IPS DF 4.7 (cell line): ENCODE data around the gene CCDC12.

Experiments used
- DNase-seq: peaks from one replicate; pipeline ENCODE4 v3.0.0-alpha.2; 2013; ENCODE audit warnings: low spot score; ENCODE audit errors: extremely low read depth

CCDC12 gene

DNA sequence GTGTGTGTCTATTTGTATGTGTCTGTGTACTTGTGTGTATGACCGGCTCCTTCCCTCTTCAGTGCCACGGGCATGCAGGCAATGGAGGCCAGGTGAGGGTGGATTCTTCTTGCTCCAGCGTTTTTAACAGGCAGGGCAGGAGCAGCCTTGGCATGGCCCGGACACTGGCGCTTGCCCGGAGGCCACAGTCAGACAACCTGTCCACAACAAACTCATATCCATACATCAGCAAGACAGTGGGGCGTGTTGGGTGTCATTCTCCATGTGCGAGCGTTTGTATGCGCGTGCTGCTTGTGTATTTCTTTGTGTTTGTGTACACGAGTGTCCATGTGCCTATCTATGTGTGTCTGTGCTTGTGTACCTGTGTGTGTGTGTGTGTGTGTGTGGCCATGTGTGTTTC, 69.3 kb downstream of the CCDC12 start:
- DNase-seq: no peak

DNA sequence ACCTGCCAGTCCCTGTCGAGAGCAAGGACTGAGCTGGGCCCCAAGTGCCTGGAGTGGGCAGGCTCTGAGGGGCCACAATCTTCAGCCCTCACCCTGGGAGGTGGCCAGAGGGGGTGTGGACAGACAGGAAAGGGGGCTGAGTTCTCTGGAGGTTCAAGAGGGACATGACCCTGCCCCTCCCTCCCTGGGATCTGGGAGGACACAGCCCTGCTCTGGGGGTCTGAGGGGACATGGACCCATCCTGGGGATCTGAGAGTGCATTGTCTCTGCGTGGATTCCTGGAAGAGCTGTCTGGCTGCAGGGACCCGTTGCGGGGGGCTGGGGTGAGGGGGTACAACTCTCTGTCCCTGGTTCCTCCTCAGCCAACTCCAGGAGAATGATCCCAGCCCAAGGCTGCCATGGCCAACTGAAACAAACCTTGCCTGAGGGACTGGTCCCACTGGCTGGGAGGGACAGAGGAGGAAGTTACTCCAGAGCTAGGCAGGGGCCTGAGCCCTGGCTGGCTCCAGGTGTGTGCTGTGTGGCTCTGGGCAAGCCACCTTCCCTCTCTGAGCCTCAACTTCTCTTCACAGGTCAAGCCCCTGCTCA, 70.0 kb downstream of the CCDC12 start:
- DNase-seq: no peak

DNA sequence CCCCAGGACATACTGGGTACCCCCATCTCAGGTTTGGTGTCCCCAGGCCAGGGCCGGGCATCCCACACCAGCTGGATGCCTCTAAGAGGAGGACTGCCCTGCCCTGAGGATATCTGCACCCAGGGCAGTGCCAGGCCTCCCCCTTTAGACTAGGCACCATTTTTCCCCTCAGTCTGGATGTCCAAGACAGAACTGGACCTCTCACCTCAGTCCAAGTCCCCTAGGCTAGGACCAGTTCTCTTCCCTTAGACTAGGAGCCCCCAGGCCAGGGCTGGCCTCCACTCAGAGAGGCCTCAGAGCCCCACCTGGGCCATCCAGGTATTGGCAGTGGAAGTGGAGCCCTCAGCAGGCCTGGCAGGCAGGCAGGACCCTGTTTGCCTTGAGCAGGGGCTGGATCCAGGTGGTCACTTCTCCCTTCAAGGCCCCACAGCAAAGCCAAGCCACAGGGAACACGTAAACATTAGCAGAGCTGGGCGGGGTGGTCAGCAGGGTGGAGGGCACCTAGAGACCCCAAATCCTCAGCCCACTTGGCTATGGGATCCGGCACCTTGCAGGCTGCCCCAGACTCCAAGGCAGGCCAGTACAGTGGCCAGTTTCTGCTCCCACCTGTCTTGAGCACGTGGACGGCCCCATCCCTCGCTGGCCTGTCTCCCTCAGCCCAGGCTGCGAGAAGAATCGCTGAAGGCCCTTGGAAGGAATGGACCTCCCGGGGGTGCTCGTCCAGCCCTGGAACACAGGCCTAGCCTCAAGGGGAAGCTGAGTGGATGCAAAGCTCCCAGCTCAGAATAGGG, 70.7 kb downstream of the CCDC12 start:
- DNase-seq: no peak

DNA sequence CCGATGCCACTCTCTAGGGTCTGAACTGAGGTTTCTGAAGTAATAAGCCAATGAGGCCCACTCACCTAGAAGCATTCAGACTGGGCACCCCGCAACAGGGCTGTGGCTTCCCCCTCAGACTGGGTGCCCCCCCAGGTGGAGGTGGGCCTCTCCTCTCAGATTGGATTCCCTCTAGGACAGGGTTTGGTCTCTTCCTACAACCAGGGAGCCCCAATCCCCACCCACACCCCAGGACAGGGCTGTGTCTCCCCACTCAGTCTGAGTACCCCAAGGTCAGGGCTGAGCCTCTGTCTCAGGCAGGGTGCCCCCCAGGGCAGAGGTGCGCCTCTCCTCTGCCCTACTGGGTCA, 71.4 kb downstream of the CCDC12 start:
- no peak for DNase-seq

DNA sequence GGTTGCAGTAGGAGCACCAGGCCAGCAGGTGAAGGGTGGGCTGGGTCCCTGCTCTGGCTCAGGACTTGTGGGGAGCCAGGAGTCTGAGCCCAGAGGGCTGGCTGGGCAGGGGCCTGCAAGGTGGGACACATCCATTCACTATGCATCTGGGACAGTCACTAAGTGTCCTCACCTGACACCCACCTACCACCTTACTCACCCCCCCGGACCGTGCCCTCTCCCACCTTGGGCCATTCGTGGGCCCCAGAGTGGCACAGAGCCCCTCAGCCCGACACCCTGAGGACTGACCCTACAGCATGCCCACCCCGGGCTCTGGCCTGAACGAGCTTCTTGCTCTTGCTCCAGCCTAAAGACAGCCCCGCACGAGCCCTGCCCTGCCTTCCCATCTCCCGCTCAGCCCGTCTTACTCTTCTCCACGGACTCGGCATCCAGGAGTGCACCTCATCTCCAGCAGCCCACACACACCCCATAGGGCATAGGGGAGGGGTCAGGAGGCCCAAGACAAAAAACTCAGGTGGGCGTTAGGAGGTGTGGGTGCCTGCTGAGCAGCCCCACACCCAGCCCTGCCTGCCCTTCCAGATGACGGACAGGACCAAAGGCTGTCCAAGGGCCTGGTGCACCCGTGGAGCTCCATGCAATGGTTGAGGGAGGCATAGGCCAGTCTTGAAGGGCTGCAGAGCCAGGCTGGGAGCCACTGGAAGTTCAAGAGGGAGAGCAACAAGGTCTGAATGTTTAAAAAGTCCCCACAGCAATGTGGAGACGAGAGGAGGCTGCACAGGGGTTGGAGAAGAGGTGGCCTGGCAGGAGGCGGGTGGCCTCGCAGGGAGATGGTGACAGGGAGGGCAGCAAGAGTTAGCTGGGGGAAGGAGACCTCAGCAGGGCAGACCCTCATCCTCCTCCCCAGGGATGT, 72.0 kb downstream of the CCDC12 start:
- DNase-seq: no peak

DNA sequence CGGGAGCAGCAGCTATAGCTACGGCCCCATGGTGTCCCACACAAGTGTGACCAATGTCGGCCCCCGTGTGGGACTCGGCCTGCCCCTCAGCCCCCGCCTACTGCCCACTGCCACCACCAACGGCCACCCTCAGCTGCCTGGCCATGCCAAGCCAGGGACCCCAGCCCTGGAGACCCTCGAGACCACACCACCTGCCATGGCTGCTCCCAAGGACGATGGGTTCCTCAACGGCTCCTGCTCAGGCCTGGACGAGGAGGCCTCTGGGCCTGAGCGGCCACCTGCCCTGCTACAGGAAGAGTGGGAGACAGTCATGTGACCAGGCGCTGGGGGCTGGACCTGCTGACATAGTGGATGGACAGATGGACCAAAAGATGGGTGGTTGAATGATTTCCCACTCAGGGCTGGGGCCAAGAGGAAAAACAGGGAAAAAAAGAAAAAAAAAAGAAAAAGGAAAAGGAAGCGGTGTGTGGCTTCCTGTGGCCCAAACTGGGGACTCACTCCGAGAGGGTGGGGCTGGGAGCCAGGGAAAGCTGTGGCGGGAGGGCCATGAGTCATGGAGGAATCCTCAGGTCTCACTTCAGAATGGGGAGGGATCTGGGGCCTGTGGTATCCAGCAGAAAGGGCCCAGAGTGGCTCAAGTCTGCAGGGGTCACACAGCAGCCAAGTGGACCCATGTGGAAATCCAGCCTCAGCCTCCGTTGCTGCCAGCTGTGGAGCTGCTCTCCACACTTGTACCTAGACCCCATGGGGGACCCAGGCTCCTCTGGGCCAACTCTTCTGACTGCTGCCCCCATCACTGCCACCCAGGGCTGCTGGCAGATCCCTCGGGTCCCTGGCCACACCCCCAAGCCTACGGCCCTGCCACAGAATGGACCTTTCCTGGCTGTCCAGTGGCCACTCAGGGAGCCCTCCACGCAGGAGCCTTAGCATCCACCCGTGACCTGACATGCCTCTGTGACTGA, 72.9 kb downstream of the CCDC12 start:
- no peak for DNase-seq

DNA sequence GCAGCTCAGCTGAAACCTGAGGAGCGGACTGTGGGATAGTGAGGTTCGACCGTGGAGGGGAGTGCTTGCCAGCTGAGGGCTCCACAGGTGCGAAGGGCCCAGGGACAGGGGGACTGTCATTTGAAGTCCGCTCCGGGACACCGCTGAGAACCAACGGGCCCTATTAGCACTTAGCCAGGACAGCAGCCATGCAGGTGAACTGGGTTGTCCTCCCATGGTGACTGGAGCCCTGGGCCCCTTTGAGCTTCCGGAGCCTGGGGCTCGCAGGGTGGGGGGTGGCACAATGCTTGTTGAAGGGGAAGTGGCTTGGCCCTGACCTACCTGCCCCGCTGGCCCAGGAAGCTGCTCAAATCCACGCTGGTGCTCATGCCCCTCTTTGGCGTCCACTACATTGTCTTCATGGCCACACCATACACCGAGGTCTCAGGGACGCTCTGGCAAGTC, 74.3 kb downstream of the CCDC12 start:
- DNase-seq: no peak

DNA sequence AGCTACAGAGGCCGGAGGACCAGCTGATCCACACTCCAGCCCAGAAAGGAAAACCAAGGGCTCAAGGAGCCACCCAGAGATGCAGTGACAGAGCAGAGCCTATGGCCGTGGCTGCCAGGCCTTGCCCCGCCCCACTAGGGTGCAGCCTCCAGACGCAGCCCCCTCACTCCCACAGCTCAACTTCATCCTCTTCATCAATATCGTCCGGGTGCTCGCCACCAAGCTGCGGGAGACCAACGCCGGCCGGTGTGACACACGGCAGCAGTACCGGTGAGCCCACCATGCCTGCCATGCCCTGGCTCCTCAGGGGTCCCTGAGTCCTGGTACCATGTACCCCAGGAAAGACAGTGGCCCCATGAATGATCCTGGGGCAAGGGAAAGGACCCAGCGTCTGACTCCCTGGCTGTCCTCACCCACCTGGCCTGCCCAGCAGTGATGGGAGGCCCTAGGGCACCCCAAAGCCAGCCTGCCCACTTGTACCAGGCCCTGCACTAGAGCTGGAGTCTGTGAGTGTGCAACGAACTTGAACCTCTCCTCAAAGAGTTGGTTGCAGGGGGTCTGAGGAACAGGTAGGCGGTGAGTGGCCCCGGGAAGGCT, 74.9 kb downstream of the CCDC12 start:
- DNase-seq: no peak

DNA sequence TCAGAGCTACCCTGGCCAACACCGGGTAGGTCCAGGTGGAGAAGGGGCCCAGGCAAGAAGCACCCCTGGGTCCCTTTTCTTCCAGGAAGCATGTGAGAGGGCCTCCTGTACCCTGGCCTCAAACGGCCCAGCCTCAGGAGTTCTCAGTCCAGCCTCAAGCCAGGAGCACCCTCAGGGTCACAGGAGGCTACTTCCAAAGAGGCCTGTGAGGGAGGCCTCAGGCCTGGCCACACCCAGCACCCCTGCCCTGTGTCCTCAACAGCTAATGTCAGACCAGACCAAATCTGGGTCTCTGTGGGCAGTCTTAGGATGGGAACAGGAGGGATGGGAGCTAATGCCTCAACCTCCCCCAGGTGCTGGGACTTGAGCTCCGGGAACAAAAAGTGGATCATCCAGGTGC, 75.5 kb downstream of the CCDC12 start:
- DNase-seq: no peak

DNA sequence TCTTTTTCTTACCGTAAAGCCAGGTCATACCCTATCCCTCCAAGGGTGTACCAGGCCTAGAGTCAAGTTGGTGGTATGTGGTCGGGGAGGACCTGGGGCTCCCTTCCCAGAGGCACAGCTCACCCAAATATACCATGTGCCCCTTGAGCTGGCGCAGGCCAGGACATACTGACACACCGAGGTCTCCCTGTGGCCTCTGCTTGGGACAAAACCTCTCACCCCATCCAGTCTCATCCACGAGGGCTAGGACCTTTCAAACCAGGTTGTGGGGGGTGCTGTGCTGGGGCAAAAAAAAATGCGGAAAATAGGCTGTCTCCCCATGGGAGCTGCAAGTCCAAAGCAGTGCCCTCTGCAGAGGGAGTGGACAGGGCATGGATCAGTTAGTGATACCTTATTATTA, 76.2 kb downstream of the CCDC12 start:
- no peak for DNase-seq

DNA sequence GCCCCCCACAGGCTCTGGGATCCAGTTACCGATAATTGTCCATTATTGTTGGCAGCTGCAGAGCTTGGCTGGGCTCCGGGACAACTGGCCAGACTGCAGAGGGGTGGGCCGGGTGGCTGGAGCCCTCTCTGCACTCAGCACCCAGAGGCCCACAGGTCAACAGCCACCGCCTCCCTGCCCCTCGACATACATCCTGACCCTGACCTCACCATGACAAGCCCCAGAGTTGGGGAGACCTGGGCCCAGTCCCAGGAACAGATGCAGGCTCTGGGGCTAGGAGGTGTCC, 76.6 kb downstream of the CCDC12 start:
- no peak for DNase-seq

DNA sequence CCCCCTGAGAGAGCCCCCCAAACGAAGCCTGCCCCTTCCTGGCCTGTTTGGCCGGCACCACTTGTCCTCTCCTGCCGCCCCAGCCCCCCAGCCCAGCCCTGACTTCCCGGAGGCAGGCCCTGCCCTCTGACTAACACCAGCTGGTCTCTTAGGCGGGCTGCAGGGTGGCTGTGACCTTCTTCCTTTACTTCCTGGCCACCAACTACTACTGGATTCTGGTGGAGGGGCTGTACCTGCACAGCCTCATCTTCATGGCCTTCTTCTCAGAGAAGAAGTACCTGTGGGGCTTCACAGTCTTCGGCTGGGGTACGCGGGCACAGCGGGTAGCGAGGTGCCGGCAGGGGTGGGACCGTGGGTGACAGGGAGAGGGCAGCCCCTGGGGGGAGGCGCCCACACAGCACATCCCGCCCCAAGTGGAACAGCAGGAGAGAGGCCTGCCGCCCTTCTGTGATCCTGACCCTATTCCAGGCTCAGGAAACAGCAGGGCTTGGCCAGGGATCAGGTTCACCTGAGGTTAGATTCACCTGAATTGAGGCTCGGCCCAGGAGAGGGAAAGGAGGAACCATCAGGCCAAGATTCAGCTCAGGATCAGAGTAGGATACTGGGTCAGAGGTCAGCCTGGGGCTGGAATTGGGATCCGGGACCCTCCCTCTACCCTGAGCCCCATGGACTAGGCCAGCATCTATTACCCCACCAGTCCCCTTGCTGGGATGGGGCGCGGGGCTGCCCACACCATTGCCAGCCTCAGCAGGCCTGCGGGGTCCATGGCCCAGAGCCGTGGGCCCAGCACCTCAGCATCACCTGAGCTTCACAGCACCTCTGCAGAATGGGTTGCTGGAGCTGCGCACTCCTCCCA, 77.2 kb downstream of the CCDC12 start:
- DNase-seq: no peak

DNA sequence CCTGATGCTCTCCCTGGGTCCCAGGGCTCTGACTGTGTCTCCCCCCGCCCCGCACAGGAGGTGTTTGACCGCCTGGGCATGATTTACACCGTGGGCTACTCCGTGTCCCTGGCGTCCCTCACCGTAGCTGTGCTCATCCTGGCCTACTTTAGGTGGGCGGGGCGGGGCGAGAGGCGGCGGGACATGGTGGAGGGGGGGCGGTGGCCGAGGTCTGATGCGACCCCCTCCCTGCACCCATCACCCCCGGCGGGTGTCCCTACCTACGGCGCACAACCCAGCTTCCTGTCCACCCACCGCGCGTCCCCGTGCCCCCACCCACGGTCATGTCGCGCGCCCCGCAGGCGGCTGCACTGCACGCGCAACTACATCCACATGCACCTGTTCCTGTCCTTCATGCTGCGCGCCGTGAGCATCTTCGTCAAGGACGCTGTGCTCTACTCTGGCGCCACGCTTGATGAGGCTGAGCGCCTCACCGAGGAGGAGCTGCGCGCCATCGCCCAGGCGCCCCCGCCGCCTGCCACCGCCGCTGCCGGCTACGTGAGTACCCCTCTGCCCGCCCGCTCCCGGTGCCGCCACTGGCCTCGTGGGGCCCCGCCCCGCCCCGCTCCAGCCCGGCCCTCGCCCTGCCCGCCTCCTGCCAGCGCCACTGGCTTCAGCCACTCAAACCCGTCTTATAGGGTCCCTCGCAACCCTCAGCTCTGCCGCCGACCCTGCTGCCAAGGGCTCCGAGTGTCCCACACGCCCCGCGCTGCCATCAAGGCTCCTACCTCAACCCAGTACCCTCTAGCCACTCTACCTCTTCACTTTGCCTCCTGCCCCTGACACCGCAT, 78.0 kb downstream of the CCDC12 start:
- DNase-seq: no peak

DNA sequence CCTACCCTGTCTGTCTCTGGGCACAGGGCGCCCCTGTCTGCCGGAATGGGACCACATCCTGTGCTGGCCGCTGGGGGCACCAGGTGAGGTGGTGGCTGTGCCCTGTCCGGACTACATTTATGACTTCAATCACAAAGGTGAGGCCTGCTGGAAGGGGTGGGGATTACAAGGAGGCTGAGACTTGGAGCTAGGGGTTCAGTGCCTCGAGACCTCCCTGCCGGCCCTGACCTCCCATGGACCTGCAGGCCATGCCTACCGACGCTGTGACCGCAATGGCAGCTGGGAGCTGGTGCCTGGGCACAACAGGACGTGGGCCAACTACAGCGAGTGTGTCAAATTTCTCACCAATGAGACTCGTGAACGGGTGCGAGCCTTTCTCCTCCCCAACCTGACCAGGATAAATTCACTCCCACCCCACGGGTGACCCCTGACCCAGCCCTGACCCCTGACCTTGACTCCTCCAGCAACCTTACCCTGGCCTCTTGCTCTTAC, 78.7 kb downstream of the CCDC12 start:
- no peak for DNase-seq

DNA sequence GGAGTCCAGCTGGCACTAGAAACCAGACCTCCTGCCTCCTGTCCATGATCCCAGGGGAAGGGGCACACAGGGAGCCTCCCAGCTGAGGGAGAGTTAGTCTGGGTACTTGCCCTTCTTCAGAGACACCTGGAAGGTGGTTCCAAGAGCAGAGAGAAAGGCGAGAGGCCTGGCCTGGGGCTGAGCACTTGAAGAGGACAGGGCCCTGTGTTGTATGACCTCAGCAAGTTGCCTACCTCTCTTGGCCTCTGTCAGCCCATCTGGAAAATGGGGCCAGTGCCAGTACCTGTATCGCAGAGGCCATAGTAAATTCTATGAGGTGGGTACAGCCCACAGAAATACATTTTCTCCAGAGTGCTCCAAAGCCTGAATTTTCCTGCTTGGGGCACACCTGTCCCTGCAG, 79.5 kb downstream of the CCDC12 start:
- no peak for DNase-seq

DNA sequence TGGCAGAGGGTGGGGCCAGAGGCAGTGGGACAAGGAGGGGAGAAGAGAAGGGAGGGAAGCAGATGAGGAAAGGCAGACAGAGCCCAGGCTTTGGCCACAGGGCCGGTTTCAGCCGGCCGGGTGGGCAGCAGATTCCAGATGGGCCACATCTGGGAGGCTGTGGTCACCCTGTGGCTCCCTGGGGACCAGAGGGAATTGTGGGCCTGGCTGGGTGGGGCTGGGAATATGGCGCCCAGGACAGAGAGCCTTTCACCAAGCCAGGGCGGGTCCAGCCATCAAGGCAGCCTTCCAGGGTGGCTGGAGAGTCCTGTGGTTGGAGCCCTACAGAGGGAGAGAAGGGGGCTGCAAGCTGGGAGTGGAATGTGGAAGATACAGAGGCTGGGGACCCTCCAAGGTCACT, 80.2 kb downstream of the CCDC12 start:
- DNase-seq: no peak

DNA sequence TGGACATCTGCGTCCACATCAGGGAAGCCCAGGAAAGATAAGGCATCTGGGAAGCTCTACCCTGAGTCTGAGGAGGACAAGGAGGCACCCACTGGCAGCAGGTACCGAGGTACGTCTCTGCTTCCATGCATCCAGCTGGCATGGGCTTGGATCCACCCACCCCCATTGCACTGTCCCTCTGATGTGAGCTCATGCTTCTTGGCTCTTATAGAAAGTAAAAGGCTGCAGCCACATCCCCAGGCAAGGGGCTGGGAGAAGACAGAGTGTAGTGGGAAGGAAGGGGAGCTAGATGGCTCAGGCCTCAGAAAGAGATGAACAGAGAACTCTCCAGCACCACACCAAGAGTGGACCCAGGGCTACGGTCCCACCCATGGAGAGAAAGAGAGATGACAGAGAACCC, 80.8 kb downstream of the CCDC12 start:
- DNase-seq: no peak

DNA sequence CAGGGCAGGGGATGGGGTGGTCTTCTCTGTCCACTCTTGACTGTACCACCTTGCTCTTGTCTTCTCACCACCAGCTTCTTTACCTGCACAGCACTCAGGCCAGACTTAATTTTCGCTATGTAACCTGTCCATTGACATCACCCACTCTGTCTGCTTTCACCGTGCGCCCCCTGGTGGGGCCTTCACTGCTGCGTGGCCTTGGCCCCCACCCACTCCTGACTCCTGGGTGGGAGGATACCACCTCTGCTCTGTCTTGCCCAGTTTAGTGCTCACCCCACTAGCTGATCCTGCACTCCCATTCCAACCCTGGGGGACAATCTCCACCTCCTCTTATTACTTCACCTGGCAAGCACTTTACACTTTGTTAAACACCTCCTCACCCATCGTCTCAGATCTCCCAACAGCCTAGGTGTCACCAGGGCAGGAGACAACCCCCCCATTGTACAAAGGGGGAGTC, 81.3 kb downstream of the CCDC12 start:
- no peak for DNase-seq

DNA sequence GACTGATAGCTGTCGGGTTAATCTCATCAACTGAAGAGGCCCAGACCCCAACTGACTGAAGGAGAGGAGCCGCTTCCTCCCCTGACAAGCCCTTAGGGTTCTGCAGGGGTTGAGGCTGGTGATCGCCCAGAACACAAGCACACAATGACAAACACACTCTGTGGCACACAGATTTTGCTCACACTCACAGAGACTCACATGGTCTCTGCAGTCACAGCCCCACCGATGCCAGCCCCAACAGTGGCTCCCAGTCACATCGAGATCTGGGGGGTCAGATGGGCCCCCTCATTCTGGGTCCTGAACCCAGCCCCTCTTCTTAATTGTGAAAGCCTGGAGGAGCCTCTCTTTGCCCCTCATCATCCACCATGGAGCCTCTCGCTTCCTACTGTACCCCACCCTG, 82.3 kb downstream of the CCDC12 start:
- DNase-seq: no peak
